Immature natural killer cell (primary cell): ENCODE measurements around the gene LYSMD2. TPM values are rescaled to one million over a fixed set of nuclear protein-coding genes. Genes with fewer than 3 reads are reported as not detected.
A peak's percentile ranks its signal among the peaks of the same experiment; 100 is the strongest.
"Not testable (repeated sequence)": the region's sequence is repeated elsewhere in the genome, so short reads cannot be mapped to it uniquely, and the experiment has no call there.

Experiments used
- DNase-seq, 3 donors: peaks; one replicate each; pipeline ENCODE4 v3.0.0; 2022; ENCODE audit warnings: mixed read lengths in 1 of 3
- H3K27ac Mint-ChIP-seq, 6 donors: one replicate each; pipeline ENCODE4 v1.8.0; 2020; ENCODE audit warnings: mixed read lengths in 6 of 6, mild to moderate bottlenecking in 5 of 6, inconsistent platforms in 4 of 6, moderate library complexity in 3 of 6
- H3K27me3 Mint-ChIP-seq, 3 donors: one replicate each; pipeline ENCODE4 v1.8.0; 2020 to 2021; ENCODE audit warnings: low read depth in 3 of 3, mild to moderate bottlenecking in 3 of 3, mixed read lengths in 3 of 3, moderate library complexity in 3 of 3, inconsistent platforms in 1 of 3
- H3K36me3 Mint-ChIP-seq, 3 donors: one replicate each; pipeline ENCODE4 v1.8.0; 2020; ENCODE audit warnings: mixed read lengths in 3 of 3, inconsistent platforms in 2 of 3, mild to moderate bottlenecking in 2 of 3
- H3K4me1 Mint-ChIP-seq, 2 donors: one replicate each; pipeline ENCODE4 v1.8.0; 2020; ENCODE audit warnings: inconsistent platforms in 2 of 2, mild to moderate bottlenecking in 2 of 2, mixed read lengths in 2 of 2, moderate library complexity in 1 of 2
- H3K4me3 Mint-ChIP-seq, 5 donors: one replicate each; pipeline ENCODE4 v1.8.0; 2020; ENCODE audit warnings: mild to moderate bottlenecking in 5 of 5, mixed read lengths in 5 of 5, inconsistent platforms in 3 of 5, moderate library complexity in 3 of 5
- H3K9me3 Mint-ChIP-seq, 6 donors: one replicate each; pipeline ENCODE4 v1.8.0; 2020; ENCODE audit warnings: mild to moderate bottlenecking in 6 of 6, mixed read lengths in 6 of 6, inconsistent platforms in 4 of 6, moderate library complexity in 3 of 6
- polyA plus RNA-seq, 3 donors: library from polyadenylated mRNA; unstranded; fragments of 300-500 nt; fragmentation: Illumina TruSeq; gene quantifications; one replicate each; pipeline ENCODE4 v1.2.3, GENCODE V29; 2021

LYSMD2 gene
- polyA plus RNA-seq, result 10 to 100 TPM; 24.9 to 36.2 (median 33.6) TPM

- Mint-ChIP-seq H3K4me1 (peaks cover 54 to 56% of the 10 kb centered on the region in 2 donors), H3K9me3 (no peaks in the 10 kb centered on the region)
Measured at GRCh38 chr15:51737522-51738305, at the start of gene LYSMD2. Gene LYSMD2, minus strand, starts transcription at chr15:51737655. Its CDS starts 33 bp downstream, at chr15:51737622.

GRCh38 chr15:51787130-51787529 lies 49.7 kb upstream of the LYSMD2 start:
- not testable (repeated sequence) for H3K4me1 Mint-ChIP-seq, H3K4me3 Mint-ChIP-seq, H3K27me3 Mint-ChIP-seq, H3K9me3 Mint-ChIP-seq, H3K27ac Mint-ChIP-seq, DNase-seq
- peaks cover 0 to 14% (median 3%) of the 10 kb centered on the region in 3 donors for H3K36me3 Mint-ChIP-seq

More at GRCh38 chr15:51737522-51738305, at the start of gene LYSMD2:
- Mint-ChIP-seq H3K27ac (peak within 1 kb of the TSS; percentile 85 to 97 (median 95)), H3K36me3 (no peaks in the 10 kb centered on the region), H3K27me3 (peaks cover 0 to 6% (median 0%) of the 10 kb centered on the region in 3 donors), H3K4me3 (peak within 1 kb of the TSS; percentile 91 to 94 (median 93))
- DNase-seq, result peak; percentile 72 to 76 (median 76)

GRCh38 chr15:51783967-51784366 lies 46.5 kb upstream of the LYSMD2 start:
- H3K27me3 Mint-ChIP-seq, result peaks cover 0 to 6% (median 2%) of the 10 kb centered on the region in 3 donors
- DNase-seq, result no peak
- no peaks in the 10 kb centered on the region for H3K9me3 Mint-ChIP-seq
- no peak overlapping the region for H3K4me3 Mint-ChIP-seq
- H3K4me1 Mint-ChIP-seq, result no peaks in the 10 kb centered on the region
- H3K27ac Mint-ChIP-seq, result no peak overlapping the region
- peaks cover 0 to 26% (median 11%) of the 10 kb centered on the region in 3 donors for H3K36me3 Mint-ChIP-seq

GRCh38 chr15:51782357-51782896 lies 45.0 kb upstream of the LYSMD2 start:
- Mint-ChIP-seq H3K9me3 (no peaks in the 10 kb centered on the region), H3K4me3 (no peak overlapping the region), H3K27ac (no peak overlapping the region), H3K4me1 (no peaks in the 10 kb centered on the region), H3K36me3 (peaks cover 0 to 26% (median 11%) of the 10 kb centered on the region in 3 donors), H3K27me3 (peaks cover 0 to 3% (median 2%) of the 10 kb centered on the region in 3 donors)
- no peak for DNase-seq

- Mint-ChIP-seq H3K4me3 (no peak overlapping the region), H3K4me1 (no peaks in the 10 kb centered on the region), H3K36me3 (peaks cover 0 to 25% (median 10%) of the 10 kb centered on the region in 3 donors), H3K27me3 (peaks cover 0 to 3% (median 2%) of the 10 kb centered on the region in 3 donors), H3K9me3 (no peaks in the 10 kb centered on the region), H3K27ac (no peak overlapping the region)
- DNase-seq, result no peak
Measured at GRCh38 chr15:51781506-51781905, 44.1 kb upstream of the LYSMD2 start.

- DNase-seq, result no peak
- Mint-ChIP-seq H3K4me1 (no peaks in the 10 kb centered on the region), H3K27me3 (peaks cover 2 to 3% (median 2%) of the 10 kb centered on the region in 3 donors), H3K36me3 (peaks cover 0 to 23% (median 8%) of the 10 kb centered on the region in 3 donors), H3K27ac (no peak overlapping the region), H3K4me3 (no peak overlapping the region), H3K9me3 (no peaks in the 10 kb centered on the region)
Measured at GRCh38 chr15:51780636-51781035, 43.2 kb upstream of the LYSMD2 start.

GRCh38 chr15:51776952-51777569 lies 39.6 kb upstream of the LYSMD2 start:
- no peak overlapping the region for H3K27ac Mint-ChIP-seq
- H3K27me3 Mint-ChIP-seq, result peaks cover 2 to 3% (median 2%) of the 10 kb centered on the region in 3 donors
- peaks cover 0 to 12% (median 8%) of the 10 kb centered on the region in 3 donors for H3K36me3 Mint-ChIP-seq
- H3K4me1 Mint-ChIP-seq, result no peaks in the 10 kb centered on the region
- no peaks in the 10 kb centered on the region for H3K9me3 Mint-ChIP-seq
- DNase-seq, result peak; percentile 38 to 61 (median 58)
- no peak overlapping the region for H3K4me3 Mint-ChIP-seq

- Mint-ChIP-seq H3K4me1 (no peaks in the 10 kb centered on the region), H3K4me3 (no peak overlapping the region), H3K36me3 (peaks cover 0 to 4% (median 0%) of the 10 kb centered on the region in 3 donors), H3K27me3 (peaks cover under 1 to 2% (median 2%) of the 10 kb centered on the region in 3 donors), H3K9me3 (no peaks in the 10 kb centered on the region), H3K27ac (no peak overlapping the region)
- DNase-seq, result peak; percentile 23 to 33 (median 31)
Measured at GRCh38 chr15:51775967-51776816, 38.7 kb upstream of the LYSMD2 start.

GRCh38 chr15:51774916-51775315 lies 37.5 kb upstream of the LYSMD2 start:
- no peak overlapping the region for H3K4me3 Mint-ChIP-seq
- H3K9me3 Mint-ChIP-seq, result no peaks in the 10 kb centered on the region
- no peak overlapping the region for H3K27ac Mint-ChIP-seq
- no peak for DNase-seq
- H3K4me1 Mint-ChIP-seq, result no peaks in the 10 kb centered on the region
- H3K36me3 Mint-ChIP-seq, result peaks cover 0 to 4% (median 0%) of the 10 kb centered on the region in 3 donors
- H3K27me3 Mint-ChIP-seq, result peaks cover 0 to 2% (median 2%) of the 10 kb centered on the region in 3 donors

- Mint-ChIP-seq H3K4me1 (peaks cover 5 to 7% of the 10 kb centered on the region in 2 donors), H3K27ac (no peak overlapping the region), H3K4me3 (no peak overlapping the region), H3K36me3 (peaks cover 0 to 10% (median 5%) of the 10 kb centered on the region in 3 donors), H3K9me3 (no peaks in the 10 kb centered on the region), H3K27me3 (peaks cover 0 to 2% (median 0%) of the 10 kb centered on the region in 3 donors)
- DNase-seq, result no peak
Measured at GRCh38 chr15:51771773-51772172, 34.3 kb upstream of the LYSMD2 start.

GRCh38 chr15:51770902-51771301 lies 33.4 kb upstream of the LYSMD2 start:
- Mint-ChIP-seq H3K36me3 (peaks cover 0 to 10% (median 5%) of the 10 kb centered on the region in 3 donors), H3K4me1 (peaks cover 5 to 7% of the 10 kb centered on the region in 2 donors), H3K27ac (no peak overlapping the region), H3K9me3 (no peaks in the 10 kb centered on the region), H3K4me3 (no peak overlapping the region), H3K27me3 (no peaks in the 10 kb centered on the region)
- DNase-seq, result no peak

GRCh38 chr15:51768018-51768417 lies 30.6 kb upstream of the LYSMD2 start:
- Mint-ChIP-seq H3K4me1 (peaks cover 5 to 7% of the 10 kb centered on the region in 2 donors), H3K36me3 (peaks cover 0 to 10% (median 5%) of the 10 kb centered on the region in 3 donors), H3K27me3 (no peaks in the 10 kb centered on the region), H3K9me3 (no peaks in the 10 kb centered on the region), H3K27ac (no peak overlapping the region), H3K4me3 (no peak overlapping the region)
- no peak for DNase-seq

- Mint-ChIP-seq H3K36me3 (peaks cover 0 to 10% (median 5%) of the 10 kb centered on the region in 3 donors), H3K27me3 (no peaks in the 10 kb centered on the region), H3K9me3 (no peaks in the 10 kb centered on the region), H3K27ac (no peak overlapping the region), H3K4me3 (no peak overlapping the region), H3K4me1 (peaks cover 5 to 7% of the 10 kb centered on the region in 2 donors)
- no peak for DNase-seq
Measured at GRCh38 chr15:51766341-51766740, 28.9 kb upstream of the LYSMD2 start.
